Forelimb muscle (tissue), 1 donor: ENCODE data around the gene MCF2L. TPM values are rescaled to one million over a fixed set of nuclear protein-coding genes. Genes with fewer than 3 reads are reported as not detected.

Experiments used
- DNase-seq: peaks from one replicate; pipeline ENCODE4 v3.0.0-alpha.2; 2013; ENCODE audit warnings: low read depth
- polyA plus RNA-seq: library from polyadenylated mRNA; unstranded; fragments of 120-200 nt; gene quantifications from one replicate; pipeline ENCODE4 v1.2.1, GENCODE V29; 2013; ENCODE audit not compliant: insufficient read length

Gene MCF2L
- polyA plus RNA-seq, 1 donor: 22.5 TPM

DNA sequence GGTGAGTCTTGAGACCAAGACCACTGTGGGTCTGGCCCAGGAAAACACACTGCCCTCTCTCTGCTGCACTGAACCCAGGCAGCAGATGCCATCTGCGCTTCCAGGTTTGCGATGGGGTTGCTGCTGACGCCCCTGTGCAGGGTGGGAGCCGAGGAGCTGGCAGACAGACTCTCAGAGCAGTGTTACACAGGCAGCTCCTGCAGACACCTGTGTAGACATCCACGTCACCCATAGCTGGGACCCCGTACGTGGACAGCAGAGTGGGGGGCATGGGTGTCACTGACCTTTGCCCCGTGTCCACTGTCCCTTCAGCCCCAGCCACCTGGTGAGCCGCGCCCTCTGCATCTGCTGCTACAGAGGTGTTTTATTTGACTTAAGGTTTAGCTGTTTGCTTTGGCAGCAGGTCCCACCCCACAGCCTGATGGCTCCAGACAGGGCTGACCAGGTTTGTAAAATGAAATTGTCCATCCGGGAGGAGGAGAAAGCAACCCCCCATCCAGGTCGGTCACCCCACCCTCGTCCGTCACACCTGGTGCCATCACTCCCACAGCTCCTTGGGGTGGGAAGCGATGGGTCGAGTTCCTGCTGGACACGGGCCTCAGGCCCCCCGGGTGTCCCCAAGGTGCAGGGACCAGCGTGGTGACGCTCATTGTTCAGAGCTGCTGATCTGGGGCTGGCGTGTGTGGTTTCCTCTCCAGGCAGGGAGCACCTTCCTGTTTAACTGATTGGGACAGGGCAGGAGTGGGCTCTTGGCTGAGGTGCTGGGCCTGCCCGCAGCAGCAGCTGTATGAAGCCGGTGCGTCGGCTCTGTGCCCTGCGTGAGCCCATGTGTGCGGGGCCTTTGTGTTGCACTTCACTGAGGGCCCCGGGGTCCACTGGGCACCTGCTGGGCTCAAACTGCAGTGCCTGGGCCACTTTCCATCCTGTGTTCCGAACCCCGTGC, 28.4 kb downstream of the MCF2L start:
- no peak for DNase-seq

DNA sequence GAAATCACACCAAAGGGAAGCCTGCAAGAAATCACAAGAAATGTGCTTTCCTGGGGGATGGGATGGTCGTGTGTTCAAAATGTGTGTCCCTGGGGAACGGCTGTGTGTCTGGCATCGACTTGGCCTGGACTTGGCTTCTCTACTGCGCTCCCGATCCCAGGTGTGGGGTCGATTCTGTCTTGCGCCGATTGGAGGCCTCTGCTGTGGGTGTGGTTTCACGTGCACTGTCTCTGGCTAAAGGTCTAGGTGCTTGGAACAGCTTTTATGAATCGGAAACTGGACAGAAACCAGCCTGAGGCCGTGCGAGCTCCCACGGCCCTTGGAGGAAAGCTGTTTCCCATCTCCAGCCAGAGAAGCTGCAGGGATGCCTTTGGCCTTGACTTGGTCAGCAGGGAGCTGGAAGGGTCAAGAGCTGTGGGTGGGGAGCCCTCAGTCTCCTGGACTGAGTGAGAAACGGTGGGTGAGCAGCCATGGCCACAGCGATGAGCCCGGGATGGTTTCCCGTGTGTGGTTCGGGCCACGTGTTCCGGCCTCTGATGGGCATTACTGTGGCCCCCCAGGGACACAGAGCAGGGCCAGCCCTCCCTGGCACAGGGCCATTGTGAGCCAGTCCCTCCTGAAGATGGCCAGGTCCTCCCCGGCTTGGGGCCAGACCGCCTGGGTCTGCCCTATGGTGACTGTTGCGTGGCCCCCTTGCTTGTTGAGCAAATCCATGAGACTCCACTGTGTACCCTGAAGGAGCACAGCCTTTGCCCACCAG, 29.7 kb downstream of the MCF2L start:
- no peak for DNase-seq

DNA sequence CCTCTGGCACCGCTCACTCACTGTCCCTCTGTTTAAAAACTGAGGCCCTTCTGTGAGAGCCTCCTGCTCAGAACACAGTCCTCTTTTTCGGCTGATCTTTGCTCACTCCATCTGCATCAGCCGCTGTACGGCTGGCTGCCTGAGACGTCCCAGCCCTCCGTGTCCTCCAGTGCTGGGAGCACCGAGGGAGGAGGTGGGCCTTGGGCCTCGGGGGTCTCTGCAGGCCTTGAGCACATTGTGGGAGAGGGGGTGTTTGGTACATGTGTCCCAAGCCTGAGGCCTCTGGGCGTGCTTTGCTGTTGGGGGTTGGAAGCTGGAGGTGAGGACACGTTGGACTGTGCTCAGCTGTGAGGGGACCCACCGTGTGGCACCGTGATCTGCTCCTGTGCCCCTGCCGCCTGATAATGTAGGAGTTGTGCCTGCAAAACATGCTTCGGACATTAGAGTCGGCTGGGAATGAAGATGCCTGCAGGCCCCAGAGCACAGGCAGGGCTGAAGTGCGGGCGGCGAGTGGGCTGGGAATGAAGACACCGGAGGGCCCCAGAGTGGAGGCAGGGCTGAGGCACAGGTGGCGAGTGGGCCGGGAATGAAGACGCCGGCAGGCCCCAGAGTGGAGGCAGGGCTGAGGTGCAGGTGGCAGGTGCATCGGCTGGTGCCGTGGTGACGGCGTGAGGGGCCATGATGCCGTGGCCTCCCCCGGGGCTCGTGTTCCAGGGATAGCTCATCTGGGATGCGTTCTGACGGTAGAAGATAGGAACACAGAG, 30.6 kb downstream of the MCF2L start:
- DNase-seq: no peak

GRCh38 chr13:113000575-113000974, 31.6 kb downstream of the MCF2L start:
- DNase-seq: no peak

- DNase-seq: no peak
Observed at GRCh38 chr13:113001241-113002140, 32.5 kb downstream of the MCF2L start.

DNA sequence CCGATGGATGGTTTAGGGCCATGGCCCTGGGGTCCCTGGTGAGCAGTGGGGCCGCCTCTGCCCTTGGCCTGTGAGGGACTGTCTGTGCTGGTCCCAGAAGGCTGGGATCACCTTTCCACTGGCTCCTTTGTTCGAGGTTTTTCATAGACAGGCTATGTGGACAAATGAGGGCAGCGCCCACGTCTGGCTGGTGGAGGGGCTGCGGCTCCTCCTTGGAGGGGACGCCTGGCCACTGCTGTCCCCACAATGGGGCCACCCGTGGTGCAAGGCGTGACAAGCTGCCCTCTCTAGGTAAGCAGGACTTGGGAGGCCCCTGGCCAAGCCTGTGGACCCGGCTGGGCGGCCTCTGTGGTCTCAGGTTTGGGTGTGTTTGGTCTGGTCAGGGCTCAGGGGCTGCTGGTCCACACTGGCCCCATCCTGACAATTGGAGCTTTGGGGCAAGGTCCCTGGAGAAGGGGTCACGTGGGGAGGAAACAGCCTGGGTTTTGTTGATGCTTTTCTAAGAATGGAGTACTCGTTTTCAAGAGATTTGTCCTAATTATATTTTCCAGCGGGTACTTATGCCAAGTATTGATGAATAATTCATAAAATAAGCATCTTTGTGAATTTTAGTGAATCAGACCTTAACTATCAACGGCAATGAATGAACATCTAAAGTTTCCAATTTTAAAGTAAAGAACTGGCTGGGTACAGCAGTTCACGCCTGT, 33.3 kb downstream of the MCF2L start:
- DNase-seq: no peak

DNA sequence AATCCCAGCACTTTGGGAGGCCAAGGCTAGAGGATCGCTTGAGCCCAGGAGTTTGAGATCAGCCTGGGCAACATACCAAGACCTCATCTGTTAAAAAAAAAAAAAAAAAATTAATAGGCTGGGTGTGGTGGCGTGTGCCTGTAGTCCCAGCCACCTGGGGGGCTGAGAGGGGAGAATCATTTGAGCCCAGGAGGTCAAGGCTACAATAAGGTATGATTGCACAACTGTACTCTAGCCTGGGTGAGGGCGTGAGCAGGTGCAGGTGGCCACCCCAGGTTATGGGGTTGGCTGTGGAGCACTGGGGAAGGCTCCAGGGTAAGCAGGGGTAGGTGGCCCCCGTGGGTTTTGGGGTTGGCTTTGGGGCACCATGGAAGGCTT, 33.9 kb downstream of the MCF2L start:
- no peak for DNase-seq

GRCh38 chr13:113004126-113004525, 35.1 kb downstream of the MCF2L start:
- DNase-seq: no peak

DNA sequence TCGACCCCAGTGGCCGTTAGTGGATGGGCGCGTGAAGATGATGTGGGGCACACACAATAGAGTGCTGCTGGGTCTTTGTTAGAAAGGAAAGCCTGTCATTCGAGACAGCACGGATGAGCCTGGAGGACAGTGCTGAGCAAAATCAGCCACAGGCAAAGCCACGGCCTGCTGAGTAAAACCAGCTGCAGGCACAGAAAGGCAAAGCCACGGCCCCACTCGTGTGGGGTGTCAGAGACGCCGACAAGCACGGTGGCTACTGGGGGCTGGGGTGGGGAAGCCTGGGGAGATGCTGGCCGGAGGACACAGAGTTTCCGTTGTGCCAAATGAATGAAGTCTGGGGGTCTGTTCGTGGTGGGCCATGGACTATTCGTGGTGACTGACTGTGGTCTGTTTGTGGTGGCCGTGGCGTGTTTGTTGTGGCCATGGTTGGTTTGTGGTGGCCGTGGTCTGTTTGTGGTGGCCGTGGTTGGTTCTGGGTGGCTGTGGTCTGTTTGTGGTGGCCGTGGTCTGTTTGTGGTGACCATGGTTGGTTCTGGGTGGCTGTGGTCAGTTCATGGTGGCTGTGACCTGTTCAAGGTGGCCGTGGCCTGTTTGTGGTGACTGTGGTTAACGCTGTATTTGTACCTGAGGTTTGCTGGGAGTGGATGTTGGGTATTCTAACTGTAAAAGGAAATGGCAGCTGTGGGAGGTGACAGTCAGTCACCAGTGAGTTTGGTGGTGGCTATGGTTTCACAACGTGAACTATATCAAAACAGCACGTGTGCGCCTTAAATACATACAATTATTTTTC, 36.3 kb downstream of the MCF2L start:
- no peak for DNase-seq

DNA sequence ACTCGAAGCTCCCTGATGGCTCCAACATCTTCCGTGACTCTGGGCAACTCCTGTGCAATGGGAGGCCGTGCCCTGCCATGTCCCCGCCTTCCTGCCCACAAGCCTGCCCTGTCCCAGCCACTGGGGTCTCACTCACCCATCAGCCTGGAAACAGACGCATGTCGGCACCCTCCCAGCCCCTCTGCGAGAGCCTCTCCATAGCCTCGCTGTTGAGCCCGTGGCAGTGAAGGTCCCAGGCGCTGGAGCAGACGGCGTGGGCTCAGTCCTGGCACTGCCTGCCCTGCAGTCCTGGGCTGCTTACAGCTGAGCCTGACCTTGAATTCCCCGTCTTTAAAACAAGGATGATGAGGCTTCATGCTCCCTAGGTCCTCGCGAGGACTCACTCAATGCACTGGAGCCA, 37.0 kb downstream of the MCF2L start:
- no peak for DNase-seq

DNA sequence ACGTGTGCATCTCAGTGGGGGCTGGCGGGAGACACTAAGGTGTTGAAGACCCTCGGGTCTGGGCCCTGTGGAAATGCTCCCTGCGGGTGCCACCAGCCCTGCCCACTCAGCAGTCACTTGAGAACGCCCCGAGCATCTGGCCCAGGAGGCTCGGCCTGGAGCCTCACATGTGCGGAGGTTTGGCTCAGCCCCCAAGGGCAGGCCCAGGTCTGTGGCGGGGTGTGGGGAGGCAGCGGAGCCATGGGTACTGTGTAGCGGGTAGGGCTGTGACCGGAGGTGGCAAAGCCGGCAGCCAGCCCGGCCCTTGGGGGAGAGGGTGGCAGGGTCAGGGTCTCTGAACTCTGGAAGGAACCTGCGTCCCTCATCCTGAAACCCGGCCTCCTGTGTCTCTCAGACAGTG, 37.6 kb downstream of the MCF2L start:
- DNase-seq: no peak

DNA sequence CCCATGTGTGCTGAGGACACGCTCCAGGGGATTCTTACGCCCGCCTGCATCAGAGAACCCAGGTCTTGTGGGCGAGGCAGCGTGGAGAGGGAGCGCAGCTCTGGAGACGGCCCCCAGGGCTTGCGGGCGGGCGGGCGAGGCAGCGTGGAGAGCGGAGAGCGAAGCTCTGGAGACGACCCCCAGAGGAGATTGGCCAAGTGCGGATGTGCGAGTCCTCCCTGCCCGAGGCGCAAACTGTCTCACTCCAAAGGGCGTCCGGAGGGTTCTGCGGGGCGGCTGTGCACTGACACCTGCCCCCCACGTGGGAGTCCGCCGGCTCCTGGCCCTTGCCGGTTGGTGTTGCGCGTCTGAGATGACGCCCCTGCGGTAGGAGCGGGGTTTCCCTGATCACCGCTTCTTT, 39.8 kb downstream of the MCF2L start:
- DNase-seq: no peak

- DNase-seq: no peak
Observed at GRCh38 chr13:113009743-113010509, 40.9 kb downstream of the MCF2L start.

GRCh38 chr13:113010510-113010865, 41.5 kb downstream of the MCF2L start:
- DNase-seq: no peak

DNA sequence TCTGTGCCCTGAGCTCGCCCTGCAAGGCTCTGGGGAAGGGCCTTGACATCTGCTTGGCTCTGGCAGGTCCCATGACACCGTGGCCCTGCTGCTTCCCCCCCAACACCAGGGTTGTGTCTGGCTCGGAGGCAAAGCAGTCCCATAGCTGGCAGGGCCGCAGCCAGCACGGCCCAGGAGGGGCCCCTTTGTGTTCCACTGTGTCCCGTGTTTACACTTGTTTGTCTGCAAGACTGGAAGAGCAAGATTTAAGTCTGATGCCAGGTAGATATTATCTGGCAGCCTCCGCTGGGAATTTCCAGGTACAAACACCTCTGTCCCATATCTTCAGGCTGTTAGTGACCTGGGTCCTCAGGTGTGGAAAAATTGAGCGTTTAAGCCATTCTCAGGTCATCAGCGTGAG, 44.3 kb downstream of the MCF2L start:
- DNase-seq: no peak

DNA sequence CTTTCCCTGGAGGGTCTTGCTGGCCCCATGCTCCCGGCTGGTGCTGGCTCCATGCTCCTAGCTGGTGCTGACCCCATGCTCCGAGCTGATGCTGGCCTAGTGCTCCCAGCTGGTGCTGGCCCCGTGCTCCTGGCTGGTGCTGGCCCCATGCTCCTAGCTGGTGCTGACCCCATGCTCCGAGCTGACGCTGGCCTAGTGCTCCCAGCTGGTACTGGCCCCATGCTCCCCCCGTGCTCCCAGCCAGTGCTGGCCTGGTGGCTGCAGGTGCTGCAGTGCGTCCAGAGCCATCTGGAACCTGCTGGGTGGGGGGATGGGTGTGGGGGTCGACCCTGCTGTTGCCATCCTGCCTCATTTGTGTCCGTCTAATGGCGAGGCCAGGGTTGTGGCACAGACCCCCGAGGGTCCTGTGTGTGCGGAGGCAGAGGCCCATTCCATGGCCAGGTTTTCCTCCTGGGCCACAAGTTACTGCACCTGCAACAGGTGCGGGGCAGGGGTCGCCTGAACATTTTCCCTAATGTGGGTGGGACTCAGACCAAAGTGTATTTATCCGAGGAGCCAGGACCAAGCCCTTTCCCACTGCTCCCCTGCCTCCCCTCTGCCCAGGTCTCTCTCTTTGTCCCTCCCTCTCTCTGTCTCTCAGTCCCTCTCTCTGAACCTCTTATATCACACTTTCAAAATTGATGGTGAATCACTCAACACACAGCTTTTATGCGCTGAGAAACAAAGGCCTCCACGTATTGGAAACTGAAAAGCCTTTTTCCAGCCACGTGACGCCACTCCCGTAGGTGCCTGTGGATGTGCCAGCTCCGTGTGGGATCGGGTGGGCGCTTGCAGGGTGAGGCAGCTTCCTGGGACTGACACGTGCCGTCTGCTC, 45.1 kb downstream of the MCF2L start:
- DNase-seq: no peak

- DNase-seq: no peak
Observed at GRCh38 chr13:113014752-113015745, 46.0 kb downstream of the MCF2L start.
